GM21515 (cell line): Measurements from ENCODE around the gene WDR87.

Experiments
- ATAC-seq: cut with Tn5 transposase; IDR thresholded peaks from one replicate; pipeline ENCODE4 v1.9.1; 2021; ENCODE audit not compliant: unreplicated experiment

Gene WDR87

DNA sequence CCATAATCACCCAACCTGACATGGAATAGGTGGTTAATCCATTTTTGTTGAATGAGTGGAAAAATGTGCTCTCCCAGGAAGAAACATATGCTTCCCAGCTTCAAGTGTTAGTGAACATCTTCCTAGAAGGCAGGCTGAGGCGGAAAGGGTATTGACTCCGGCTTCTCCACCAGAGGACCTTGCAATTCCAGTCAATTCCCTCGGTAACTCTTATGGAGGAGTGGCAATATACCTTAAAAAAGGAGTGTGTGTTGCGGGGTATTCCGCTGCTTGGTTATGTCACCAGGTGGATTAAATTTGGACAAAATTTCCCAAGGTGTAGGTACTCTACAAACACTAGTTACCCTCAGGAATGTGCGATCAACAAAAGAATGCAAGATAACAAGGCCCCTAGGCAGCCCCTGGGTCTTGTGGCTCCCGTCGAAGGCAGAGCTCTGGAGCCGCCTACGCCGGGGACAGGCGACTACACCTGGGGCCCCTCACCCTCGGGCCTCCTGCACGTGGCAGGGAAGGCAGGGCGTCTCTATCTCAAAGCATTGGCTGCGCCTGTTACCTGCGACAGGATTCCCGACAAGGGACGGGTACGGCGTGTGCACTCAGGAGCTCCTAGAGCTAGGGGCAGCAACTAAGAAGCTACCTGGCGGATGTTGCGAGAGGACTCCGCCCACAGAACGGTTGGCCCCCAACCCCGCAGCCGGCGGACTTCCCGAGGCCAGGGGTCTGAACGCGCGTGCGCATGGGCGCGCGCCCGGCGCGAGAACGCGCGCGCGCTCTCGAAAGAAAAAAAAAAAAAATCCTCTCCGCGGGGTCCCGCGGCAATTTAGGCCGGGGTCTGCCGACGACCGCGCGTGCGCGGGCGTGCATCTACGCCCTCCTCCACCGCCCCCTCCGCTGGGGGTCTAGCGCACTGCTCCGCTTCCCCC lies at the start of gene WDR87:
TSS of gene WDR87 (minus strand) at position 649 of the 923 bp plus-strand sequence. CDS start 8,355 bp downstream, outside the sequence.
- ATAC-seq: peak; percentile 24

GRCh38 chr19:37955986-37956385 lies 49.6 kb upstream of the WDR87 start:
- no peak for ATAC-seq

DNA sequence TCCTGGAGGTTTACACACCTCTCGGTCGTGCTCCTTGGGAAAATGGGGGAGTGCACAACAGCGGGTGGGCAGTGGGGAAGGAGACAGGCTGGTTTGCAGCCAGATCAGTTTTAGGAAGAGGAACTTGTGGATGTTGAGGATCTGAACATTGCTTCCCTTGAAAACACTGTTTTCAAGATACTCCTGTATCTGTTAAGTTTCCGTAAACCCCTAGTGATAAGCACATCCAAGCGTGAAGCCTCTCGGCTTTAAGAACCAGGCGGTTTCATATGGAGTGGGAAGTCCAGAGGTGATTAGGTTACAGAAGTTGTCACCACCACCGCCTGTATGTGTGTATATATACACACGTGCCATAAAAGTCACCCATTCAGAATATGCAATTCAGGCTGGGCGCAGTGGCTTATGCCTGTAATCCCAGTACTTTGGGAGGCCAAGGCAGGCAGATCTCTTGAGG lies 48.1 kb upstream of the WDR87 start:
- ATAC-seq: no peak

GRCh38 chr19:37953918-37954303 lies 47.5 kb upstream of the WDR87 start:
- no peak for ATAC-seq

- no peak for ATAC-seq
These were observed 47.0 kb upstream of the WDR87 start for GRCh38 chr19:37953171-37953917.

GRCh38 chr19:37951816-37952210 lies 45.4 kb upstream of the WDR87 start:
- no peak for ATAC-seq

- no peak for ATAC-seq
These were observed 44.2 kb upstream of the WDR87 start for GRCh38 chr19:37950471-37951175.

GRCh38 chr19:37948362-37948761 lies 42.0 kb upstream of the WDR87 start:
- ATAC-seq: no peak

DNA sequence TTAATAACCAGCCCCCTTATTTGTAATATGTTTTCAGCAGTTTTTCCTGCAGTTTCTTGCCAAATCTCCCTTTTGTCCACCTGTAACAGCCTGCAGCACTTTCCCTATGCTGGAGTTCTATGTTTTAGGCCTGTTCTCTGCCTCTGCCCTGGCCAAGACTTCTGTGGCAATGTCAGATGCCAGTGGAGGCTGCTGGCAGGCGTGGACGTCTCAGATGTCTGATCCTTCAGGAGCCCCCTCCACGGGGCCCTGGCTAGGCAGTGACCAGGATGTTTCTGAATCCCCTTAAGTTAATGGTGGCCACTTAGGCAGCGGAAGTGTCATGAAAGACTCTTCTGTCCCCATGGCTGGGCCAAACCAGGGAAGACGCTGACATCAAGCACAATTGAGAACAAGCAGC lies 41.4 kb upstream of the WDR87 start:
- no peak for ATAC-seq

- no peak for ATAC-seq
These were observed 39.7 kb upstream of the WDR87 start for GRCh38 chr19:37946132-37946531.

DNA sequence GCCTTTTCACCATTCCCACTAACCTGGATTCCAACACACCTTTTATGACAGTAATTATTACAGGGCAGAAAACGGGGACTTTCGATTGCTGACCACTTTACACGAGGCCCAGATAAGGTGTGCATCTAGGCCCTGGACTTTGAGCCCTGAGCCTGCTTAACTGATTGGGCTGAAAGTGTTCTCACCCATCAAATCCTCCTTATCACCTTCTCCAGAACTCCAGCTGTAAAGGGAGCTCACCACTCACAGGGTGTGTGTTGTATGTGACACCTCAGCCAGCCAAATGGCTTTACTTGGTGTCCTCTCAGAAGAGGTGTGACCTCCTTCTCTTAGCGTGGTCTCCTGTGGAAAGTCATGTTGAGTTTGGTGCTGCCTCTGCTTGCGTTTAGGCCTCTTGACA lies 37.1 kb upstream of the WDR87 start:
- no peak for ATAC-seq

DNA sequence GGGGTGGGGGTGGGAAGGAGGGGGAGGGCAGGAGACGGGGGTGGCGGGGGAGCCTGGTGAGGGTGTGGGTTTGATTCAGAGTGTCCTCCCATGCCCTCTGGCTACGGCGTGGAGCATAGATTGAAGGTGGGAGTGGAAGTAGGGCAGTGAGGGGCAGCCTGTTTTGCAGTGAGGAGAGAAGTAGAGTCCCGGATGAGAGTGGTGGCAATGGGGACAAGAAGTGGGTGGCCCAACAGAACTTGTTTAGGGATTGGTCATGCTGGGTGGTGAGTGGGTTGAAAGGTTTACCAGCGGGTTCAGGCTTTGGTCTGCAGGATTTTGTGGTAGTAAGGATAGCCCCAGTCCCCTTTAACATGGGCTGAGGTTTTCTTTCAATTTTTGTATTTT lies 36.1 kb upstream of the WDR87 start:
- ATAC-seq: no peak

GRCh38 chr19:37941782-37942515 lies 35.6 kb upstream of the WDR87 start:
- ATAC-seq: no peak

GRCh38 chr19:37938353-37938752 lies 32.0 kb upstream of the WDR87 start:
- ATAC-seq: no peak

- ATAC-seq: no peak
These were observed 30.5 kb upstream of the WDR87 start for GRCh38 chr19:37936886-37937285.

- no peak for ATAC-seq
These were observed 29.8 kb upstream of the WDR87 start for GRCh38 chr19:37936166-37936565.

DNA sequence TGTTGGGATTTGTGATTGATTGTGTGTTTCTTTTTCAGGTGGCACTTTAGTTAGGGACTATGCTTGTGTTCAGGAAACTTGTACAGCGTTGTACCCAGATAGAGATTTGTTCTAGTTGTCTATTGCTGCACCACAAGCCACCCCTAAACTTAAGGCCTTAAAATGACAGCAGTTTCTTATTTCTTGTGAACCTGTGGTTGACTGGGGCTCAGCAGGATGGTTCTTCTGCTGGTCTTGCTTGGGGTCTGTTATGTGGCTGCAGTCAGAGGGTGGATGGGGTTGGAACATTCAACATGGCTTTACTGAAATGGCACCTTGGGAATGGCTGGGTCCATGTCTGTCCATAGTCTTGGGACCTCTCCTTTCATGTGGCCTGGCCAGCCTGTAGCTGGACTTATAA lies 28.9 kb upstream of the WDR87 start:
- ATAC-seq: no peak

DNA sequence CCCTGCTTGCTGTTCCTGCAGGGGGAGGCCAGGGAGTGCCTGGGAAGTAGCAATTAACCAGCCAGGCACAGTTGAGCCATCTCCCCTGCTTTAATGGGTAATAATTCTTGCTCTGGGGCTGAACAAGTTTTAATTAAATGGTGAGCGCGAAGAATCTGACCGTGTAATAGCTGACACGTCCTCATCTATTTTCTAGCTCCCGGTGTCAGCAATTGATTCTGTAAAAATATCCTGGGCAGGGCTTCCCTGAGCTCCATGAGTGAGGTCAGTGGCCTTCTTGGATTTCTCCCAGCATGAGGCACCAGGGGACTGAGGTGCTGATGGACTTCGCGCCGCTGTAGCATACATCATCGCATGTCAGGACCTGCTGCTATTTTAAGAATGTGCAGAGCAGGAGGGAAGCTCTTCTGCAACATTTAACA lies 27.6 kb upstream of the WDR87 start:
- ATAC-seq: no peak

DNA sequence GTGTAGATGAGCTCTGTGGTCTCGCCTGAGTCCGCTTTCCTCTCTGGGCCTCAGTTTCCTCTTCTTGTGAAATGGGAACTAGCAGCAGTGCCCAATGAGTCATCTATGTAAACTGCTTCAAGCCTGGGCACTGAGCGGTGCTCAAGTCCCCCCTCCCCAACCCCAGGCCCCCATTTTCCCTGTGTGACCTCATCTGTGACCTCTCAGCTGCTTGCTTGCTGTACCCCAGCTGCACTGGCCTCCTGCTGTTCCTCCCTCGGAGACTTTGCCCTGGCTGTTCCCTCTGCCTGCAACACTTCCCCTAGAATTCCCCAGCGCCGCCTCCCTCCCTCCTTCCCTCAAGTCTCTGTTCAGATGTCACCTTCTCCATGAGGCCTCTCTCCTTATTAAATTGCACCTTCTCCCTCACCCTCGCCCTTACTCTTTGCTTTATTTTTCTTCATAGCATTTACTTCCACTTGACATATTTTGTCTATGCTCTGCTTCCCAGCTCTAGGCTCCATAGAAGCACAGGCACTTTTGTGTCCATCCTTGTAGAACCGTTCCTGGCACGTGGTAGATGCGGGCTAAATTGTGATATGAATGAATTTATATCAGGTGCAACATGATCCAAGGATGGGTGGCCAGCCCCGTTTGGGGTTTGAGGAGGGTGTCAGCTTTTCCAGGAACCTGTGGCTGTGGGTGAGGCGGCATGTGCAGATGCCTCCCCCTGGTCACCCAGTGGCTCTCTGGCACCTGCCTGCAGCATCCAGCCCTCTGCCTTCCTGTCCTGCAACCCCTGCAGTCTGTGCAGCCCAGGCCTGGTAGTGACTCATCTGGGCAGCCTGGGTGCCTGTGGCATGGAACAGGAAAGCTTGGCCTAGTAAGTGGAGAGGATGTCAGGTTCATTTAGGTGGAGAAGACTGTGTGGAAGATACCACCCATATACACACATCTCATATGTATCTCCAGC lies 26.9 kb upstream of the WDR87 start:
- no peak for ATAC-seq
